Hypothalamus (tissue), 51 donors: Measurements from ENCODE around the gene SIX2.

ENCODE experiments used
- DNase-seq, 51 donors: peaks; one replicate each; lab custom pipeline; 2025; lab: John Stamatoyannopoulos, UW

Gene SIX2

DNA sequence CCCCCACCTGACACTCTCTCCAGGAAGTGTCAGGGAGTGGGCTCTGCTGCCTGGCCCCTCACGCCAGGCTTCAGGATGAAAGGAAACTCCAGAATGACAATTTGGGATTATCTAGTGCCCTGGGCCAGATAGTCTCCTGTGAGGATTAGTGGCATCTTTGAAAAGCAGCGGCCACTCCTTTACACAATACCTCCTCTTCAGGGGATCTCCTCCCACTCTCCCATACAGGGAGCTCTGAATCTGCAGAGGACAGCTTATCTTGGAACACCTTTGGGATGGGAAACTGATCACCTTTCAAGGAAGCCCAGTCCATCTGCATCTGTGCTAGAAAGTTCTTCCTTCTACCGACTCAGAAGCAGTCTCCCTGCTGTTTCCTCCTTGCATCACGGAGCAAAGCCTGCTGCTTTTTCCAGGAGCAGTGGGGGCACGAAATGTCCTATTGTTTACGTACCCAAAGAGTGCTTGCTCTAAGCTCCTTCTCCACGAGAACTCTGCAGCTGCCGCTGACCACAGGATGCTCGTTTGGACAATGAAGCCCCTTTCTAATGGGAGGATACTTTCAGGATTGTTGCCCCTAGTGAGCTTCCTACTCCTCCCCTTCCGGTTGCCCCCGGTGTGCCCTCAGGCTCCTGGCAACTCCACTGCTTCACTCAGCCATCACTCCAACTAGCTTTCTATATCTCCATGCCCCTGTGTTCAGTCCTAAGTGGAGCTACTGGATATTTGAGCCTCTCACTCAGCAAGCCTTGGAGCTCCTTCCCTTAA lies 36.3 kb downstream of the SIX2 start:
- peak in 1 of 51 donors; percentile 42 for DNase-seq

DNA sequence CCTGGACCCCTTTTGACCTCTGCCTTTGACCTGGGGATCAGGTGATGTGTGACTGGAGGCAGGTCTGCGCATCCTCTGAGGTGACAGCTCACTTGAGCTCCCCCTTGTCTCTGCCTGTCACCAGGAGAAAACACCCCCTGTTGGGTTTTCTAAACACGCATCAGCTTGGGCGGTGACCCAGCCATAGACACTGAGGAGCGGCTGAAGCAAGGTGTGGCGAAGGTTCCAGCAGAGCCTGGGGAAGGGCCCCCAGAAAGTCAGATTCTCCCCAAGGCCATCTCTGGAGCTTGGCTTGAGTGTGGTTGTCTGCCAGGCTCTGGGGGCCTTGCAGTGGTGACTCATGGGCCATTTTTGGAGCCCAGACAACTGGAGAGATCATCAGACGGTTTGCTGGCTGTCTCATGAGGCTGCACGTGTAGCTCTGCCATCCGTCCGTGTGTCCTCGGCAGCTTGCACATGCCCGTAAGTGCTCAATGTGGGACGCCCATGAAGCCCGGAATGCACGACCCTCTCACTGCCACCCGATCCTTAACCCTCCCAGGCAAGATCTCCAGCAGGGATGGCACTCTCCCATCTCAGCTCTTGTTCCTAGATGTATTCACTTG lies 38.3 kb downstream of the SIX2 start:
- DNase-seq = no peak

DNA sequence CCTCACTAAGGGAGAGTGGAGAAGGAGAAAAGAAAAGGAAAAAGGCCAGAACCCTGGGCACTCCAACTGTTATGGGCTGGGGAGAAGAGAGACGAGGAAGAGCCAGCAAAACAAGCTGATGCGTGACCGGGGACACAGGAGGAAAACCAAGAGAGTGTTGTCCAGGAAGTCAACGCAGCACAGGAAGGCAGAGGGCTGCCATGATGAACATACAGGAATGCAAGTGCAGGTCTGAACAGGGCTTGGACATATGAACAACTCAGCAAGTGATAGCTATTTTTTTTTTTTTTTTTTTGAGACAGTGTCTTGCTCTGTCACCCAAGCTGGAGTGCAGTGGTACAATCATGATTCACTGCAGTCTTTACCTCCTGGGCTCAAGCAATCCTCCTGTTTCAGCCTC lies 39.3 kb downstream of the SIX2 start:
- no peak for DNase-seq

DNA sequence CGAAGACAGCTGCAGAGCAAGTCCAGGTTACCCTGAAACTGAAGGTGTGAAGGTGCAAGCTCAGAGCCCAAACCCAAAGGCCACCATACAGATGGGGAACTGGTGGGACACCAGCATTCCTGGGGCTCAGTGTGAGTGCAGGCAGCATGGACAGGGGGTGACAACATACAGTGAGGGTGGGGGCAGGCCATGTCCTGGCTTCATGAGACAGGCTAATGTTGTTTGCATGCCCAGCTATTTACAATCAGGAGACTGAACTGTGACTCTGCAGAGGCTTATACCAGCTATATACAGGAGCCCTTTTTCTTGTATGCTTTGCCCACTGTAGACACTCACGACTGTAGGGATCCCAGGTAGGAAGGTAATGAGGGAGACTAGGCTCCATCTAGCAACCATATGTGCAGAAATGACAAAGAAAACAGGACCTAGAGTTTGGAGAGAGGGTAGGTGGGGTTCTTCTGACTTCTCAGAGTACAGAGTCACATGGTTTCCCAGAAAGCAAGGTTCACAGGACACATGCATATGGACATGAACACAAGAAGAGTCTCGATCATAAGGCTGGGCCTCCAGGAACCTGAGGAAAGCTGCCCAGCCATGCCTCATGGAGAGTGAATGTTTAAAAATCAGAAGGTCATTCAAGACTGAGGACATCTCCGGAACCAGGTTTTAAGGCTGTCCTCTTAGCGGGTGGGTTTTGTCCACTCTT lies 41.4 kb downstream of the SIX2 start:
- DNase-seq = no peak

DNA sequence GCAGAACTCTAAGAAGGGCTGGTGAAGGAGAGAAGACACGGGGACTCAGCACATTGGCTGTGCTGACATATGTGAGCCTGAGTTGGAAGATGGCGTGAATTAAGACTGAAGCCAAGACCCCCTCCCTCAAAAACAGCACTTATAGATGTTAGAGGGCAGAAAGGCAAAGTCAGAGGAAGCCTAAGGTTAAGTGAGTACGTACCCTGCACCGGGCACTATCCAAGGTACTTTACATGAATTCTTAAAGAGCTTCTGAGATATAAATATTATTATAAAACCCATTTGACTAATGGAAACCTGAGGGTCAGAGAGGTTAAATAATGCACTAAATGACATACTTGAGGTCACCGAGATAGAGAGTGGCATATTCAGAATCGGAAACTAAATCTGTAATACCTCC lies 42.2 kb downstream of the SIX2 start:
- no peak for DNase-seq

DNA sequence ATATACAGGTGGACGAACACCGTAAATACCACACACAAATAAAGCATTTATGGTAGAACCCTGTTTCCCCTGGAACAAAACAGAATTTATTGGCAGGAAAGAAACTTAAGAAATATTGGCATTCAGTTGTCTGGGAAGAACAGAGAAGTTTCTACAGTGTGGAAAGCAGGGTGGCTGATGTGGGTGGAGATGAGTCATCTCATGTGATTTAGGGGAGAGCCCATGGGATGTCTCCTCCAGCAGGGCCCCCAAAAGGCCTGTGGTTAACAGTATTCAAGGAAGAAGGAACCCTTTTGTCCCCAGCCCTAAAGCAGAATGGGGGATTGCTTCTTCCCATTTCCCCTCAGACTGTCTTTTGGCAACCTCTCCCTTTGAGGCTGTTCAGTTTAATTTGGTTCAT lies 43.6 kb downstream of the SIX2 start:
- DNase-seq = peak in 1 of 51 donors; percentile 21

DNA sequence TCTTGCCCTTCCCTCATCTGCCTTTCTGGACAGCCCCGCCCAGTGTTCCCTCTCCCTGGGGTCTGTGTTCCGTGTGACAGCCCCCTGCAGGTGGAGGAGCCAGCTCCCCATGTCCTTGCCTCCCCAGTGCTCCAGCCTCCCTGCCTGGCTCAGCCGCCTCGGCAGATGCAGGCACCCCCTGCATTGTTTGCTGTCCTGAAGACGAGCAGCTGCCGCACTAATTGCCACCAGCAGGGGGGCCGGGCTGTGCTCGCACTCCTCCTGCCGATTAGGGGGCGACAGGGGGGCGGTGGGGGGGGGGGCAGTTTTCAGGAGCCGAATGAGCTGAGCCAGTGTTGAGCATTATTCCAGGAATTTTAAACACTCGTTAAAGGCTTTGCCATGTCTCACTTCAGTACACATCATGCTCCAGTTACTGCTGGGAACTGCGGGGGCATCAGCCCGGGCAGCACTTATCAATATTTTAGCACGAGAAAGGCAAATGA lies 44.5 kb downstream of the SIX2 start:
- no peak for DNase-seq

DNA sequence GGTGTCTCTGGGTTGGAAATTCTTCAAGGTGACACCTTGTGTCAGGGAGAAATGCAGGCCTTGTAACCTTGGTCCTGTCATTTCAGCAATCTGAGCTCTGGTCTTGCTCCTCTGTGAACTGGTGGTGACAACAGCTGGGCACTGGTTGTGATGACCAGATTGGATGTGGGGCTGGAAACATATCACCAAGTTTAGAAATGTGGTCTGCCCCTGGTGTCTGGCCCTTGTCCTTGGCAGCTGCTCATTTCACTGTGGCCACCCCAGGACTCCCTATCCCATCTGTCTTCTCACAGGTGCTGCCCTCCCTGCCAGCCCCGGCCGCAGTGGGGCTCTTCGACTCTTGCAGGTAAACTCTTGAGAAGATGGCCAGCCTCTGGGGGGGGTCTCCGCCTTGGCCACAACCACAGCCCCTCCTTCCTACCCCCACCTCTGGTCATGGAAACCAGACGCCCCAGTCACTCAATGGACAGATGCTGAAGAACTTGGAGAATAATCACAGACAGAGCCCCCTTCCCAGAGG lies 47.0 kb downstream of the SIX2 start:
- no peak for DNase-seq

DNA sequence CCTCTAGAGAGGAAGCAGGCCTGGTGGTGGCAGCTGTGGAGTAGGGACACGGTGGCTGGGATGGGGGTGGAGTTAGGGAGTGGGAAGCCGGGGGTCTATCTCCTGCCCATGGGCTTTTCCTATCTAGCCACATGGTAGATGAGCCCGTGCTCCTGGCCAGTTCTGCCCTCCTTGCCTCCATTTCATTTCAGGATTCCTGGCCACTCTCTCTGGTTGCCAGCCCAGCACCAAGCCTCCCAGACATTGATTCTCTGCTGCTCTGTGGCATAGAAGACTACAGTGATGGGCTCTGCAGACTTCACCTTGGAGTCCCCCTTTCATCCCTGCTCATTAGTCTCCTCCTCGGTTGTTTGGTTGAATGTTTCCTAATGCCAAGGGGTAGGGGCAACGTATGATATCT lies 48.4 kb downstream of the SIX2 start:
- DNase-seq = no peak

DNA sequence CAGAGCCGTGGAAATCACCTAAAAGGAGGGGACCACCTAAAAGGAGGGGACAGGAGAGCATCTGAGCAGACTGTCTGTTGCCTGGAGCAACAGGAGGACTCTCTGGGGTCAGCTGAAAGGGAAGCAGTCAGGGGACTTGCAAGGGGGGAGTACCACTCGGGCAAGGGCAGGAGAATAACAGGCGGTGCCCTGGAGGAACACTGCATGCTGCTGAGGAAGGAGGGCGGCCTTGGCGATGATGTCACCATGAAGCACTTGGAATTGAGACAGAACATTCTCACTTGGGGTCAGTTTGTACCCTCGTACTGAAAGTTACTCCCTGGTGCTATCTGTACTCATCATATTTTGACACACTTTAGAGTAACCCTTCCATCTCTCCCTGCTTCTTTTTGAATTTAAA lies 49.4 kb downstream of the SIX2 start:
- no peak for DNase-seq

DNA sequence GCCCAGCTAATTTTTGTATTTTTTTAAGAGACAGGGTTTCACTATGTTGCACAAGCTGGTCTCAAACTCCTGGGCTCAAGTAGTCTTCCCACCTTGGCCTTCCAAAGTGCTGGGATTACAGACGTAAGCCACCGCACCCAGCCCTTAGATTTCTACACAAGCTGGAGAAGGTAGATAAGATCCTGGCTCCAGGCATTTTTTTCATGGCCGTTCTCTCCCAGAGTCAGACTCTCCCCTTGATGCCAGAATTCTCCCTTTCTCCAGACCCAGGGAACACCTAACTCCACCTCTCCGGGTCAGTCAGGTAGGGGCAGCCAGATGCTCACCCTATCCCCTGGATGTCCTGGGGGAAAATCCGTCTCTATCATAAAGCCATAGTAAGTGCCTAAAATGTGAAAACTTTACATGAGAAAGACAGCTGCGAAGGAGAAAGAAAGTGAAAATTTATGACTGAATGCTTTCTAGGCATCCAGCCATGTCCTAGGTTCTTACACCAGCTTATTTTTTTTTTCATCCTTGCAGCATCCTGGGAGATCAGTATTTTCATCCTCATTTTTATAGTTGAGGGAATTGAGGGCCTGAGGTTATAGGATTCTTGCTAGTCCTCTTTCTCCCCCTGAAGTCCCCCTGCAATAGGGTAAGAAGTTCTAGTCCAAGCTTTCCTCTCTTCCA lies 51.5 kb downstream of the SIX2 start:
- DNase-seq = no peak

DNA sequence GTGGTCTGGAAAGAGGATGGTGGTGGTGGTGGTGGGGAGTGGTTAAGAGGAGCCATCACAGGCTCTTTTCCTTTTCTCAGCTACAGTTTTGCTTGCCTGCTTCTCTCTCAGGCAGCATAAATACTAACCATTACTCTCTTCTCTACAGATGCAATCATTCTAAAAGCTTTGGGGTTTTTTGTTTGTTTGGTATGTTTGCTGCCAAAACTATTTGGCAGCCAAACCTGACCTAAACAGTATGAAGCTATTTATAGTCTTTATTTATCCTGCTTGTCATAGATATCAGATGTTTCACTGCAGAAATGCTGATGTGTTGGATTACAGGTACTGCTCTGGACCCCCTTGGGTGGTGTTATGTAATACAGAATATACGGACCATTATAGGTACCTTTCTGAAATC lies 52.4 kb downstream of the SIX2 start:
- no peak for DNase-seq

DNA sequence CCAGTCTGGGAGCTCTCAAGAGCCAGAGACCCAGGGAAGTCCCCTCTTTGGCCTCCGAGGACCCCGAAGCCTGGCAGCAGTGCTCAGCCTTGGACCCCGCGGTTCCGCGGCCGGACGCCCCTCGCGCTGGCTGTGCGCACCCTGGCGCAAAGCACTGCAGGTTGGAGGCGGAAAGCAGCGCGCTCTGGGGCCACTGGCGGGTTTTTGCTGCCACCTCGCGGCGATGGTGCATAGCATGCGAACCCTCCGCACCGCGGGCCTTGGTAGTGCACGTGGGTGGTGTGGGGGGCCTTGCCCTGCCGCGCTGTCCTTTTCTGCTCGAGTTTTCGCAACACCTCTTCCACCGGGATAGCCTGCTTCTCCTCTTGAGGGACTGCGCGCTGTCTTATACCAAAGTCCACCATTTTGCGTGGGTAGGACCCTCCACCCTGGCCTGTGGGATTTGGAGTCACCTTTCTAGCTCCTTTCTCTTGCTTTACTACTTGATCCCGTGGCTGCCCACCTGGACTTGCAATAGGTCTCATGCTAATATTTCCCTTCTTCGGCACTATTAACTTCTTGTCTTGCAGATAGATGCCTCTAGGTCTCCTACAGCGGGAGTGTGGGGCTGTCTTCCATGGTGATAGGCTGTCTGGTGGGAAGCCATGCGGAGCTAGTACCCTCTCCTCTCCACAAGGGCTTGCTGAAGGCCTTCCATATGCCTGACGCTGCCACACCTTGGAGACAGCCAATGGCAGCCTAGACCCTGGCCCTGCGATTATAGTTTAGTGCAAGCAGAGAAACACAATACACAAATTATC lies 53.5 kb downstream of the SIX2 start:
- peak in 47 of 51 donors; percentile 12 to 80 (median 57) for DNase-seq
